PFSK-1 (cell line): ENCODE data around the gene DNTT.

Experiments
- FOXP2 ChIP-seq: optimal IDR thresholded peaks from 2 replicates; pipeline ENCODE3; 2011; ENCODE audit warnings: borderline replicate concordance, control low read depth, inconsistent platforms; ENCODE audit not compliant: insufficient read depth; ENCODE audit errors: extremely low read length, extremely low read depth
- POLR2AphosphoS5 ChIP-seq: IDR thresholded peaks from 2 replicates; pipeline ENCODE4 v1.6.1; 2012; ENCODE audit warnings: low read depth, mild to moderate bottlenecking, control low read depth, low read length, moderate library complexity
- REST ChIP-seq, 2 experiments: IDR thresholded peaks; 2 replicates each; pipeline versions ENCODE4 v1.6.1 to v1.8.0; 2011 to 2012; ENCODE audit warnings: low read depth in 2 of 2, low read length in 2 of 2, control low read depth in 1 of 2, inconsistent platforms in 1 of 2, mild to moderate bottlenecking in 1 of 2, moderate library complexity in 1 of 2; ENCODE audit not compliant: insufficient read depth in 1 of 2
- SIN3A ChIP-seq: IDR thresholded peaks from 2 replicates; pipeline ENCODE4 v1.6.1; 2012; ENCODE audit warnings: mild to moderate bottlenecking, low read length, moderate library complexity, borderline replicate concordance; ENCODE audit not compliant: insufficient read depth
- TAF1 ChIP-seq: IDR thresholded peaks from 2 replicates; pipeline ENCODE4 v1.6.1; 2012; ENCODE audit warnings: low read length, control low read depth, borderline replicate concordance; ENCODE audit not compliant: insufficient read depth

Gene DNTT

GRCh38 chr10:96313344-96313743 lies 9.1 kb downstream of the DNTT start:
- no peak for TF ChIP-seq SIN3A
- TF ChIP-seq POLR2AphosphoS5: no peak
- no peak for TF ChIP-seq FOXP2
- TF ChIP-seq TAF1: no peak
- TF ChIP-seq REST (IDR thresholded peaks at IDR 0.05; ENCODE audit: insufficient read depth in 1 of 2, low read depth in 2 of 2, low read length in 2 of 2): no peak

DNA sequence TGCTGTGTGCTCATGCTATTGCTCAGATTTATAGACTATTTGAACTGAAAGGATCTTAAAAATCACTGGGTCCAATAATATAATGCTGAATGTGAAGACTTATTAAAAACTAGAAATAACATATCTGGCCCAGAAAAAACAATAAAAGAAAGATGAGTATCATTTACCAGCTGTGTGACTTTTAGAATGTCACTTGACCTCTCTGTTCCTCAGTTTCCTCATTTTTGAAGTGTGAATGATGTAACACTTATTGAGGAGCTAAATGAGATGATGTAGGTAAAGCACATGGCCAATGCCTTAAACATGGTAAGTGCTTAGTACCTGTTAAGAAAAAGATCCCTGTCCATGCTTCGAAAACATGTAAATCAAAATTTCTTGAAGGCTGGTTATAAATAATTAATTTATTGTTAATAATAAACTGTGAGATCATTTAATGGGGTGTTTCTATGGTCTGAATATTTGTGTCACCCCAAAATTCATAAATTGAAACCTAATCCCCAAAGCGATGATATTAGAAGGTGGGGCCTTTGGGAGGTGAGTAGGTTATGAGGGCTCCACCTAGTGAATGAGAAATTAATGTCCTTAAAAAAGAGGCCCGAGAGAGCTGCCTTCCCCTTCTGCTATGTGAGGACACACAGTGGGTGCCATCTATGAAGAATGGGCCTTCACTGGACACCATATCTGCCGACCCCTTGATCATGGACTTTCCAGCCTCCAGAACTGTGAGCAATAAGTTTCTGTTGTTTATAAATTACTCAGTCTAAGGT lies 13.0 kb downstream of the DNTT start:
- no peak for TF ChIP-seq FOXP2
- TF ChIP-seq TAF1: no peak
- no peak for TF ChIP-seq SIN3A
- TF ChIP-seq POLR2AphosphoS5: no peak
- no peak for TF ChIP-seq REST (IDR thresholded peaks at IDR 0.05; ENCODE audit: insufficient read depth in 1 of 2, low read depth in 2 of 2, low read length in 2 of 2)

DNA sequence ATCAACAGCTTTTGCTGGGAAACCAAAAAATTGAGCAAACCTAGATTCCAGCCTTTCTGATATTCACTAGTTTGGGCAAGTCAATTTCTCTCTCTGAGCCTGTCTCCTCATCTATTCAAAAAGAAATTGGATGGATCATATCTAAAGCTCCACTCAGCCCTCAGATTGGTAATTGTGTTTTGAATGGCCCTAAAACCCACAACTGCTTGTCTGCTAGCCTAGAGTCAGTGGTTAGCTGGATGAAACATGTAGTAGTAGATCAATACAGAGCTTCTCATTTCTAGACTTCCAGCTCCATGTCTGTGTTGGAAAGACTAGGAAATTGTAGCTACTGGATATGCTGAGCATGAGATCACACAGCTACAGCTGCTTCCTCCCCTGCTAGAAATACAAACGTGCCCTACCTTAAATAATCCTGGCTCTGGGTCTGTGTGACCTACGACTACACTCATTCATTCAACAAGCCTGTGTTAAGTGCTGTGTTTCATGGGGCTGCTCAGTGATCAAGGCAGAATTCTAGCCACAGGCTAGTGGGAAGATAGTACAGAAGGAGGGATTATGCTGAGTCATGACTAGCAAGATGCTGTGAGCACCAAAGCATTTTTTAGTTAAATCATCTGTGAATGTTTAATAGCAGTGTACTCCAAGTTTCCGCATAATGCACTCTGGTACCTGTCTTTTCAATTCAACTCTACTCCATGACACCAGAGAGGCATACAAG lies 15.7 kb downstream of the DNTT start:
- no peak for TF ChIP-seq TAF1

DNA sequence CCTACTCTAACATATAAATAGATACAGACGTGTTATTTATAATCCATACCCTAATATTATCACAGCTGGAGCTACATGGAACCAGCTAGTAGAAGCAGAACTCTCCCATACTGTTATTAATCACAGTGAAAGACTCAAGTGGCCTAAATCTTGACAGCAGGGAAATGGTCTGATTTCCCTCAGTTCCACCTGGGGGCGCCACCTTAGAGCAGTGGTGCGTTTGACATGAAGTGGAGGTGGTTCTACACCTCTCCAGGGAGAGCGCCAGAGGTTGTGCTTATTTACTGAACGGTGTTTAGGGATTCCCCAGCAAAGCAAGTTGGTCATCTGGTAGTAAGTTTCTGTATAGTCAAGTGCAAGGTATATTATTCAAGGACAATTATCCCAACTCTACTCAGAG lies 17.6 kb downstream of the DNTT start:
- TF ChIP-seq TAF1 (no peak), FOXP2 (no peak), REST (IDR thresholded peaks at IDR 0.05; ENCODE audit: insufficient read depth in 1 of 2, low read depth in 2 of 2, low read length in 2 of 2) (no peak), POLR2AphosphoS5 (no peak), SIN3A (no peak)

DNA sequence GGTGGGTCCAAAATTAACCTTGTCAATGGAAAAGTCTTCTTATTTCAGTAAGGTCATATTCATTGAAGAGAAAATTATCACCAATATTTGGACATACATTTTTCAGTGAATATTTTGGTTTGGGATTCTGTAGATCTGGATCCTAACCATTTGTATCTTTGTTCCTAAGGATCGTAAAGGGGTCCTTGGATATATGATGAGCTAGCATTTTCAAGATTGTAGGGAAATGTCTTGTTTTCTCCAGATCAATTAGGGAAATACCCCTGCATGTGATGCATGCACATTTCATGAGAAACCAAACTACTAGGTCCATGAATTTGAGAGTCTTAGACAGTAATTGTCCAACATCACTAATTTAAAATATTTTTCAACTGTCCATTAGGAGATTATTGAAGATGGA lies 18.0 kb downstream of the DNTT start:
- TF ChIP-seq SIN3A (no peak), TAF1 (no peak), REST (IDR thresholded peaks at IDR 0.05; ENCODE audit: insufficient read depth in 1 of 2, low read depth in 2 of 2, low read length in 2 of 2) (no peak), POLR2AphosphoS5 (no peak), FOXP2 (no peak)
